ENCODE measurements around the gene TCF3. TPM values are rescaled to one million over a fixed set of nuclear protein-coding genes. Genes with fewer than 3 reads are reported as not detected.
A peak's percentile ranks its signal among the peaks of the same experiment; 100 is the strongest.
"Not testable (repeated sequence)": the region's sequence is repeated elsewhere in the genome, so short reads cannot be mapped to it uniquely, and the experiment has no call there.

Gene TCF3
- total RNA-seq, 1 experiment from 2014 or later: 128 TPM

GRCh38 chr19:1680976-1681375 is 28.6 kb upstream of the TCF3 start:
- peaks cover 81% of the 10 kb centered on the region for H3K27me3 ChIP-seq (replicated peaks)
- no peak overlapping the region for H3K27ac ChIP-seq
- no peaks in the 10 kb centered on the region for H3K36me3 ChIP-seq
- H3K4me3 ChIP-seq: no peak overlapping the region
- H3K9me3 ChIP-seq (replicated peaks): no peaks in the 10 kb centered on the region
- no peak for DNase-seq (ENCODE audit: low read depth in 1 of 2, low spot score in 2 of 2)
- H3K4me1 ChIP-seq (replicated peaks): no peaks in the 10 kb centered on the region

GRCh38 chr19:1678073-1678472 is 25.7 kb upstream of the TCF3 start:
- no peak for DNase-seq (ENCODE audit: low read depth in 1 of 2, low spot score in 2 of 2)
- no peaks in the 10 kb centered on the region for H3K36me3 ChIP-seq
- H3K27me3 ChIP-seq (replicated peaks): peaks cover 79% of the 10 kb centered on the region
- no peaks in the 10 kb centered on the region for H3K9me3 ChIP-seq (replicated peaks)
- no peak overlapping the region for H3K4me3 ChIP-seq
- no peaks in the 10 kb centered on the region for H3K4me1 ChIP-seq (replicated peaks)
- H3K27ac ChIP-seq: no peak overlapping the region

DNA sequence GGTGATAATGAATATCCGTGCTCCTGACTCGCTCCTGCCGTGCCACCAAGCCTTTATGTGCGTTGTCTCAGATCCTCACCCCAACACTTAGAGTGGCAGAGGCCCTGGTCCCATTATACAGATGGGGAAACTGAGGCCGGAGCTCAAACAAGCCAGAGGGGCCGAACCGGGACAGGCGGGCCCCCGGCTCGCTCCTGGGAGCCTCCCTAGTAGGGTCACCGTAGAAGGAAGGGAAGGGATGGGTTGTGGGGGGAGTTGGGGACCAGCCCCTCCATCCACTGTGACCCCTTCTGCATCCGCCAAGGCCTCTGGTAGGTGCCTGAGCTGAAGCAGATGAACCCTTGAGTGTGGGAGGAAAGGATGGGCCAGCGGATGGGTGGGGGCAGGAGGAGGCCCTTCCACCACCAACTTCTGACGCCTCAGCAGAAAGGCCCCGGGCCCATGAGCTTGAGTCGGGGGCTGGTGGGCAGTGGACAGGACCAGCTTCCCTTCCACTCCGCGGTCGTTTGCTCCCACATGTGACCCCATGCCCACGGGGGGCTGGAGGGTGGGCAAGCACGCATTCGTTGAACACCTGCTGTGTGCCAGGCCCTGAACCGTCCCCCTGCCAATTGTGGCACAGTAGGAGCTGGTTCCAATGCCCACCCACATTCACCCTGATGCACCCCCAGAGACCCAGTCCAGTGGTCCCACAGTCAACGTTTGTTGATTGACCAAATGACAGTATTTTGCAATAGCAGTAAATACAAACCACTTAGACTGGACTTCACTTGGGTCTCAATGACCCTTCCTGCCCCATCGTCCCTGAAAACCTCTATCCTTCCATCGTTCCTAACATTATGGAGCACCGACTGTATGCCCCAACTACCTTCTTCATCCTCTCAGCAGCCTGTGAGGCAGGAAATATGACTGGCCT is 24.2 kb upstream of the TCF3 start:
- Histone ChIP-seq H3K27me3 (replicated peaks) (peaks cover 78% of the 10 kb centered on the region), H3K4me1 (replicated peaks) (peaks cover 4% of the 10 kb centered on the region), H3K27ac (no peak overlapping the region), H3K9me3 (replicated peaks) (no peaks in the 10 kb centered on the region), H3K36me3 (no peaks in the 10 kb centered on the region), H3K4me3 (no peak overlapping the region)
- no peak for DNase-seq (ENCODE audit: low read depth in 1 of 2, low spot score in 2 of 2)

DNA sequence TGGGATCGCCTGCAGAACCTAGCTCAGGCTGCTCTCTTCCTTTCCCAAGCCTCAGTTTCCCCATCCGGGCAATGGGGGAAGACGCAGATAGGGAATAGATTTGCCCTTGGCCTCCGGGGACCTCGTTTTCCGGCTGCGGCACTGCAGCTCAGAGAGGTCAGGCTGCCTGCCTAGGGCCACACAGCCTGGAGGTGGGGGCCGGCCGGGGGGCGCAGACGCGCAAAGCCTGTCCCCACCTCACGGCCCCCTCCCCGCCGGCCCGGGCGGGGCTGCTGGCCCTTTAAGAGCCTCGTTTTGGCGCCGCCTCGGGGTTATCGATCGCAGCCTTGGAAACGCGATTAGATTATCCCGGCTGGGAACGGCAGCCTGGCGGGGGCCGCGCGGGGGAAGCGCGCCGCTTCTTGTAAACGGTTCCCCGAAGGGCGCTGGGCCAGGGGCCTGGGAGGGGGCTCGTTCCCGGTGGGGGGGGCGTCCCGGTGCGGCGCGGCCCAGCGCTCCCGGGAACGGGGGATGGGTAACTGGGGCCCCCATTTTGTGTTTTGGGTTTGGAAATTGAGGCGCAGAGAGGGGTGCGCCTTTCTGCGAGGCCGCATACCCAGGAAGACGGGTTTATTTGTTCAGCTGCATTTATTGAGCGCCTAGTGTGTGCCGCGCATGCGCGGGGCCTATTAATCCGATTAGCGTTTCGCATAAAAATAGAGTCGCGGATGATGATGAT is 23.4 kb upstream of the TCF3 start:
- Histone ChIP-seq H3K27me3 (replicated peaks) (peaks cover 83% of the 10 kb centered on the region), H3K27ac (no peak overlapping the region), H3K9me3 (replicated peaks) (no peaks in the 10 kb centered on the region), H3K36me3 (no peaks in the 10 kb centered on the region), H3K4me1 (replicated peaks) (peaks cover 4% of the 10 kb centered on the region), H3K4me3 (no peak overlapping the region)
- DNase-seq (ENCODE audit: low read depth in 1 of 2, low spot score in 2 of 2): no peak

DNA sequence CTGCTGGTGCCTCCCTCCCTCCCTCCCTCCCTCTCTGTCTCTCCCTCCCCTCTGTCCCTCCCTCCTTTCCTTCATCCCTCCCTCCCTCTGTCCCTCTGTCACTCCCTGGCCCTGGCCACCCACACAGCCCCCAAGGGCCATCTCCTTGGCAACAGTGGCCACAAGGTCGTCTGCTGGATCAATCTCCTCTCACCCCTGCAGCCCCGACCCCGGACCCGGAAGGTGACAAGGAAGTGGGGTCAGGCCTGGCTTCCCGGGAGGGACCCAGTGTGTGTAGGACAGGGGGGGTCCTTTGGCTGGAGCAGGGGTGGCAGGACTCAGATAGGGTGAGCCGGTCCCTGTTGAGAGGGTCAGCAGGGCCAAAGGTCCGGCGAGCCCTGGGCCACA is 21.9 kb upstream of the TCF3 start:
- Histone ChIP-seq H3K9me3 (replicated peaks) (no peaks in the 10 kb centered on the region), H3K36me3 (no peaks in the 10 kb centered on the region), H3K27me3 (replicated peaks) (peaks cover 83% of the 10 kb centered on the region), H3K27ac (no peak overlapping the region), H3K4me3 (no peak overlapping the region), H3K4me1 (replicated peaks) (peaks cover 4% of the 10 kb centered on the region)
- no peak for DNase-seq (ENCODE audit: low read depth in 1 of 2, low spot score in 2 of 2)

GRCh38 chr19:1673645-1674292 is 21.4 kb upstream of the TCF3 start:
- H3K9me3 ChIP-seq (replicated peaks): no peaks in the 10 kb centered on the region
- H3K27me3 ChIP-seq (replicated peaks): peaks cover 83% of the 10 kb centered on the region
- H3K4me1 ChIP-seq (replicated peaks): peaks cover 4% of the 10 kb centered on the region
- H3K27ac ChIP-seq: no peak overlapping the region
- H3K36me3 ChIP-seq: no peaks in the 10 kb centered on the region
- no peak overlapping the region for H3K4me3 ChIP-seq
- DNase-seq (ENCODE audit: low read depth in 1 of 2, low spot score in 2 of 2): no peak

- no peak overlapping the region for H3K4me3 ChIP-seq
- H3K27ac ChIP-seq: no peak overlapping the region
- no peaks in the 10 kb centered on the region for H3K36me3 ChIP-seq
- DNase-seq (ENCODE audit: low read depth in 1 of 2, low spot score in 2 of 2): no peak
- H3K4me1 ChIP-seq (replicated peaks): peaks cover 4% of the 10 kb centered on the region
- peaks cover 84% of the 10 kb centered on the region for H3K27me3 ChIP-seq (replicated peaks)
- H3K9me3 ChIP-seq (replicated peaks): no peaks in the 10 kb centered on the region
Observed at GRCh38 chr19:1672769-1673644, 20.6 kb upstream of the TCF3 start.

GRCh38 chr19:1672038-1672768 is 19.8 kb upstream of the TCF3 start:
- Histone ChIP-seq H3K27me3 (replicated peaks) (peaks cover 83% of the 10 kb centered on the region), H3K4me1 (replicated peaks) (peaks cover 4% of the 10 kb centered on the region), H3K4me3 (no peak overlapping the region), H3K27ac (no peak overlapping the region), H3K36me3 (no peaks in the 10 kb centered on the region), H3K9me3 (replicated peaks) (no peaks in the 10 kb centered on the region)
- peak; percentile 15 to 48 for DNase-seq (ENCODE audit: low read depth in 1 of 2, low spot score in 2 of 2)

- Histone ChIP-seq H3K4me1 (replicated peaks) (peaks cover 4% of the 10 kb centered on the region), H3K9me3 (replicated peaks) (no peaks in the 10 kb centered on the region), H3K27me3 (replicated peaks) (peaks cover 82% of the 10 kb centered on the region), H3K4me3 (no peak overlapping the region), H3K36me3 (no peaks in the 10 kb centered on the region), H3K27ac (no peak overlapping the region)
- DNase-seq (ENCODE audit: low read depth in 1 of 2, low spot score in 2 of 2): no peak
Observed at GRCh38 chr19:1671716-1672037, 19.3 kb upstream of the TCF3 start.

DNA sequence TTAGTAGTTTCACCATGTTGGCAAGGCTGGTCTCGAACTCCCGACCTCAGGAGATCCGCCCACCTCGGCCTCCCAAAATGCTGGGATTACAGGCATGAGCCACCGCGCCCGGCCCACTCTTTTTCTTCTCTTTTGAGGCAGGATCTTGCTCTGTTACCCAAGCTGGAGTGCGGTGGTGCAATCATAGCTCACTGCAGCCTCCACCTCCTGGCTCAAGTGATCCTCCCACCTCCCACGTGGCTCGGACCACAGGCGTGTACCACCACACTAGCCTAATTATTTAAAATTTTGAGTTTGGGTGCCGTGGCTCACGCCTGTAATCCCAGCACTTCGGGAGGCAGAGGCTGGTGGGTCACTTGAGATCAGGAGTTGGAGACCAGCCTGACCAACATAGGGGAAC is 18.3 kb upstream of the TCF3 start:
- not testable (repeated sequence) for H3K4me1 ChIP-seq (replicated peaks); H3K4me3 ChIP-seq; H3K36me3 ChIP-seq; H3K9me3 ChIP-seq (replicated peaks); DNase-seq (ENCODE audit: low read depth in 1 of 2, low spot score in 2 of 2); H3K27ac ChIP-seq
- H3K27me3 ChIP-seq (replicated peaks): peaks cover 79% of the 10 kb centered on the region

DNA sequence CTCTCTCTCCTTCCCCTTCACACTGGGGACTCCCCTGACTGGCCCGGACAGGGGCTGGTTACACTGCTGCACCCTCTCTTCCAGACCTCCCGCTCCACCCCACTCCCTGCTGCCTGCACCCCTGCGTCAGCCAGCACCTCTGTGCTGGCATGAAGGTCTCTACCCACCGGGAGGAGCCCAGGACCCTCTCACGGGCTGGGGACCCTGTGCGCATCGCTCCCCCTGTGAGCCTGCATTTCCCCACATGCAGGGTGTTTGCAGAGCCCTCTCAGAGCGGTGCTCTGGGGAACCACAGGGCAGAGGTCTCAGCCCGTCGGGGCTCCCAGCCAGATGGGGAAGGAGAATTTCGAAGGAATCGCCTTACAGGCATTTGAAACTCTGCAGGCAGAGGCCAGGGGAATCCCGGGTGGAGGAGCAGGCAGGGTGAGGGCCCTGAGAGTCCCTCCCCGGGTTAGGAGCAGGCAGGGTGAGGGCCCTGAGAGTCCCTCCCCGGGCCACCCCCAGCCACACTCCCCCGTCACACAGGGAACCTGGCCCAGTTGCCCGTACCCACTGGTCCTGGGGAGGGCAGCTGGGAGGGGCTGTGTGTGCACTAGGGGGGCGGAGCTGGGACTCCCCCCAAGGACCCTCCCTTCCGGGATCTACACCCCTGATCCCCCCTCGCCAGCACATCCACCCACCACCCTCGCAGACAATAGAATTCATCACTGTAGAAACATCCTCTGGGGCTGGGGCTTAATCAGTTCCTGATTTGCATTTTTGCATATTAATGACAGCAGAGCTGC is 16.3 kb upstream of the TCF3 start:
- Histone ChIP-seq H3K4me3 (no peak overlapping the region), H3K4me1 (replicated peaks) (peaks cover 4% of the 10 kb centered on the region), H3K9me3 (replicated peaks) (no peaks in the 10 kb centered on the region), H3K27ac (no peak overlapping the region), H3K36me3 (no peaks in the 10 kb centered on the region), H3K27me3 (replicated peaks) (peaks cover 65% of the 10 kb centered on the region)
- no peak for DNase-seq (ENCODE audit: low read depth in 1 of 2, low spot score in 2 of 2)

GRCh38 chr19:1668048-1668485 is 15.7 kb upstream of the TCF3 start:
- peaks cover 58% of the 10 kb centered on the region for H3K27me3 ChIP-seq (replicated peaks)
- no peaks in the 10 kb centered on the region for H3K9me3 ChIP-seq (replicated peaks)
- DNase-seq (ENCODE audit: low read depth in 1 of 2, low spot score in 2 of 2): no peak
- no peak overlapping the region for H3K27ac ChIP-seq
- H3K4me1 ChIP-seq (replicated peaks): peaks cover 4% of the 10 kb centered on the region
- no peaks in the 10 kb centered on the region for H3K36me3 ChIP-seq
- no peak overlapping the region for H3K4me3 ChIP-seq
